Neural progenitor cell (in vitro differentiated cells): Measurements from ENCODE around the gene BRD7. TPM values are rescaled to one million over a fixed set of nuclear protein-coding genes. Genes with fewer than 3 reads are reported as not detected.
A peak's percentile ranks its signal among the peaks of the same experiment; 100 is the strongest.

ENCODE experiments used
- DNase-seq: peaks from one replicate; pipeline ENCODE4 v3.0.0-alpha.2; 2016; ENCODE audit warnings: low spot score
- H2AFZ ChIP-seq: fragments of 200-600 bp; sonication (generic); replicated peaks from 2 replicates; pipeline ENCODE4 v1.6.1; 2016; ENCODE audit warnings: antibody characterized with exemption
- H3F3A ChIP-seq: fragments of 200-600 bp; sonication (generic); 2 replicates; pipeline ENCODE4 v1.6.1; 2016; ENCODE audit warnings: antibody characterized with exemption, low read depth
- H3K27ac ChIP-seq: fragments of 200-600 bp; sonication (generic); 2 replicates; pipeline ENCODE4 v1.5.1; 2016; ENCODE audit warnings: mild to moderate bottlenecking
- H3K27me3 ChIP-seq: fragments of 200-600 bp; sonication (generic); 2 replicates; pipeline ENCODE4 v1.6.1; 2016; ENCODE audit warnings: mild to moderate bottlenecking, moderate library complexity
- H3K36me3 ChIP-seq: fragments of 200-600 bp; sonication (generic); 2 replicates; pipeline ENCODE4 v1.5.1; 2016
- H3K4me1 ChIP-seq: fragments of 200-600 bp; sonication (generic); 2 replicates; pipeline ENCODE4 v1.6.1; 2016; ENCODE audit warnings: mixed run types
- H3K4me2 ChIP-seq: fragments of 200-600 bp; sonication (generic); 2 replicates; pipeline ENCODE4 v1.6.1; 2016
- H3K4me3 ChIP-seq: fragments of 200-600 bp; sonication (generic); 2 replicates; pipeline ENCODE4 v1.5.1; 2016
- H3K79me2 ChIP-seq: fragments of 200-600 bp; sonication (generic); 2 replicates; pipeline ENCODE4 v1.6.1; 2016; ENCODE audit warnings: low read depth
- H3K9ac ChIP-seq: fragments of 200-600 bp; sonication (generic); 2 replicates; pipeline ENCODE4 v1.6.1; 2016
- H3K9me3 ChIP-seq: fragments of 200-600 bp; sonication (generic); 2 replicates; pipeline ENCODE4 v1.5.1; 2016; ENCODE audit warnings: low read depth
- H4K20me1 ChIP-seq: fragments of 200-600 bp; sonication (generic); 2 replicates; pipeline ENCODE4 v1.6.1; 2016; ENCODE audit warnings: low read depth
- H3K27ac Mint-ChIP-seq: 3 replicates; pipeline ENCODE4 v1.8.0; 2021; ENCODE audit warnings: mixed read lengths
- H3K27me3 Mint-ChIP-seq: 2 replicates; pipeline ENCODE4 v1.8.0; 2022; ENCODE audit warnings: low read depth, mild to moderate bottlenecking, inconsistent platforms, moderate library complexity, mixed read lengths; ENCODE audit not compliant: insufficient read depth
- H3K36me3 Mint-ChIP-seq: 3 replicates; pipeline ENCODE4 v1.8.0; 2021; ENCODE audit warnings: mixed read lengths
- H3K4me1 Mint-ChIP-seq: 3 replicates; pipeline ENCODE4 v1.8.0; 2021; ENCODE audit warnings: mixed read lengths
- H3K4me3 Mint-ChIP-seq: 3 replicates; pipeline ENCODE4 v1.8.0; 2021; ENCODE audit warnings: mild to moderate bottlenecking, moderate library complexity, mixed read lengths
- H3K9me3 Mint-ChIP-seq: 3 replicates; pipeline ENCODE4 v1.8.0; 2020; ENCODE audit warnings: mixed read lengths
- CTCF ChIP-seq: fragments of 200-600 bp; sonication (generic); IDR thresholded peaks from 2 replicates; pipeline ENCODE4 v1.5.1; 2017; ENCODE audit warnings: antibody characterized with exemption, mild to moderate bottlenecking
- EZH2 ChIP-seq: fragments of 200-600 bp; sonication (generic); IDR thresholded peaks from 2 replicates; pipeline ENCODE4 v1.6.1; 2017; ENCODE audit warnings: antibody characterized with exemption, mild to moderate bottlenecking, moderate library complexity
- EZH2phosphoT487 ChIP-seq: fragments of 200-600 bp; sonication (generic); IDR thresholded peaks from 2 replicates; pipeline ENCODE4 v1.6.1; 2017; ENCODE audit warnings: antibody characterized with exemption
- total RNA-seq: library from RNA; depleted of rRNA; stranded (reverse); fragments of >200 nt; gene quantifications from 2 replicates; pipeline ENCODE4 v1.2.3, GENCODE V29; 2015; ENCODE audit warnings: low replicate concordance

Gene BRD7
- total RNA-seq, 1 donor from 2014 or later, result 164 TPM

- H3K36me3 Mint-ChIP-seq, result no peaks in the 10 kb centered on the region
- no peak for DNase-seq
- H4K20me1 ChIP-seq, result no peaks in the 10 kb centered on the region
- no peaks in the 10 kb centered on the region for H3K27me3 ChIP-seq
- H3K9me3 Mint-ChIP-seq, result no peaks in the 10 kb centered on the region
- H3K4me3 ChIP-seq, result no peak overlapping the region
- H3K4me1 ChIP-seq, result no peaks in the 10 kb centered on the region
- H3K9me3 ChIP-seq, result no peaks in the 10 kb centered on the region
- H3F3A ChIP-seq, result no peaks in the 10 kb centered on the region
- H3K4me1 Mint-ChIP-seq, result peaks cover 3% of the 10 kb centered on the region
- no peak overlapping the region for H3K9ac ChIP-seq
- H3K27ac Mint-ChIP-seq, result peak overlapping the region; percentile 63
- no peak overlapping the region for H3K4me2 ChIP-seq
- H3K36me3 ChIP-seq, result no peaks in the 10 kb centered on the region
- H3K27ac ChIP-seq, result no peak overlapping the region
- H2AFZ ChIP-seq, result no peak overlapping the region
- peaks cover 2% of the 10 kb centered on the region for H3K27me3 Mint-ChIP-seq
- H3K79me2 ChIP-seq, result no peaks in the 10 kb centered on the region
- H3K4me3 Mint-ChIP-seq, result no peak overlapping the region
- TF ChIP-seq CTCF (no peak), EZH2 (no peak), EZH2phosphoT487 (no peak)
Measured at GRCh38 chr16:50303041-50303604, 65.7 kb downstream of the BRD7 start.

- no peak overlapping the region for H3K9ac ChIP-seq
- peaks cover 7% of the 10 kb centered on the region for H3K4me1 Mint-ChIP-seq
- H3K27me3 Mint-ChIP-seq, result peaks cover 2% of the 10 kb centered on the region
- no peaks in the 10 kb centered on the region for H4K20me1 ChIP-seq
- peak overlapping the region; percentile 63 for H3K27ac Mint-ChIP-seq
- no peak overlapping the region for H3K27ac ChIP-seq
- no peaks in the 10 kb centered on the region for H3F3A ChIP-seq
- no peak overlapping the region for H3K4me3 ChIP-seq
- no peaks in the 10 kb centered on the region for H3K36me3 ChIP-seq
- no peak for DNase-seq
- H3K36me3 Mint-ChIP-seq, result no peaks in the 10 kb centered on the region
- H2AFZ ChIP-seq, result no peak overlapping the region
- no peaks in the 10 kb centered on the region for H3K27me3 ChIP-seq
- no peaks in the 10 kb centered on the region for H3K9me3 ChIP-seq
- H3K4me1 ChIP-seq, result no peaks in the 10 kb centered on the region
- H3K9me3 Mint-ChIP-seq, result no peaks in the 10 kb centered on the region
- no peak overlapping the region for H3K4me2 ChIP-seq
- no peaks in the 10 kb centered on the region for H3K79me2 ChIP-seq
- TF ChIP-seq EZH2 (no peak), CTCF (no peak), EZH2phosphoT487 (no peak)
- H3K4me3 Mint-ChIP-seq, result no peak overlapping the region
Measured at GRCh38 chr16:50302472-50303005, 66.2 kb downstream of the BRD7 start.

GRCh38 chr16:50301626-50302471 is 66.9 kb downstream of the BRD7 start:
- H3K4me3 ChIP-seq, result no peak overlapping the region
- H3K4me2 ChIP-seq, result no peak overlapping the region
- H3K27ac Mint-ChIP-seq, result peak overlapping the region; percentile 5
- peaks cover 2% of the 10 kb centered on the region for H3K27me3 Mint-ChIP-seq
- no peaks in the 10 kb centered on the region for H3K36me3 Mint-ChIP-seq
- no peak for DNase-seq
- no peaks in the 10 kb centered on the region for H3K4me1 ChIP-seq
- no peak overlapping the region for H3K9ac ChIP-seq
- H3K9me3 Mint-ChIP-seq, result no peaks in the 10 kb centered on the region
- H3K9me3 ChIP-seq, result no peaks in the 10 kb centered on the region
- H3K4me1 Mint-ChIP-seq, result peaks cover 10% of the 10 kb centered on the region
- no peaks in the 10 kb centered on the region for H3K27me3 ChIP-seq
- no peaks in the 10 kb centered on the region for H3K79me2 ChIP-seq
- no peaks in the 10 kb centered on the region for H3K36me3 ChIP-seq
- H3K27ac ChIP-seq, result no peak overlapping the region
- no peaks in the 10 kb centered on the region for H3F3A ChIP-seq
- H3K4me3 Mint-ChIP-seq, result no peak overlapping the region
- TF ChIP-seq EZH2 (no peak), CTCF (no peak), EZH2phosphoT487 (no peak)
- no peaks in the 10 kb centered on the region for H4K20me1 ChIP-seq
- no peak overlapping the region for H2AFZ ChIP-seq
